Measurements from ENCODE around the gene TTC28.
"Not testable (repeated sequence)": the region's sequence is repeated elsewhere in the genome, so short reads cannot be mapped to it uniquely, and the experiment has no call there.

Gene TTC28

DNA sequence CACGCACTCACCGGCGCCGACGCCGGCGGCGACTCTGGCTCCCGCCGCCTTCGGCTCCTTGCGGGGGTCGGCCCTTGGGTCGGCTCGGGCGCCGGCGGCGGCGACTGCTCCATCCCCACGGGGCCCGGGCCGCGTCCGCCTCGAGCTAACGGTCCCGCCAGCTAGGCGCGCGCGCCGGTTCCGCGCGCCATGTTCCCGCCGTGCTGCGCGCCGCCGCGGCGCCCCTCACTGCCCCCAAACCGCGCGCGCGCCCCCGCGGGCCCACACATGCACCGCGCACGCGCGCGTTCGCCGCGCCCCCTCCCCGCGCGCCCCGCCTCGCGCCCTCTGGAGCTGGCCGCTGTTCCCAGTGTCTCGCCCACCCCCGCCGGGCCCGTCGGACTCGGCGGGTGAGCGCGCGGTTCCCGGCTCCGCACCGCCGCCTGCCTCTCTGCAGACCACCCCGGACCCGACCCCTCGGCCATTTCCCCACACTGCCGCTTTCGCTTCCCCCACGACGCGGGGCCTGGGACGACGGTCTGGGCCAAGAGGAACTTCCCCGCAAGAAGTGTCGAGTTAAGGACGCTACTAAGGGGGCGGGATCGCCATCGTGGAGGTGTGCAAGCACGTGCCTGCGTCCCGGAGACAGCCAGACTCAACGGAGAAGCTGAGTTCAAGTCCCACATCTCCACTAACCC, at the start of gene TTC28:
Gene TTC28 (minus strand): TSS at position 230 of the 677 bp plus-strand sequence. CDS start 117 bp downstream, at position 113.
- DNase-seq: peak; percentile 91

DNA sequence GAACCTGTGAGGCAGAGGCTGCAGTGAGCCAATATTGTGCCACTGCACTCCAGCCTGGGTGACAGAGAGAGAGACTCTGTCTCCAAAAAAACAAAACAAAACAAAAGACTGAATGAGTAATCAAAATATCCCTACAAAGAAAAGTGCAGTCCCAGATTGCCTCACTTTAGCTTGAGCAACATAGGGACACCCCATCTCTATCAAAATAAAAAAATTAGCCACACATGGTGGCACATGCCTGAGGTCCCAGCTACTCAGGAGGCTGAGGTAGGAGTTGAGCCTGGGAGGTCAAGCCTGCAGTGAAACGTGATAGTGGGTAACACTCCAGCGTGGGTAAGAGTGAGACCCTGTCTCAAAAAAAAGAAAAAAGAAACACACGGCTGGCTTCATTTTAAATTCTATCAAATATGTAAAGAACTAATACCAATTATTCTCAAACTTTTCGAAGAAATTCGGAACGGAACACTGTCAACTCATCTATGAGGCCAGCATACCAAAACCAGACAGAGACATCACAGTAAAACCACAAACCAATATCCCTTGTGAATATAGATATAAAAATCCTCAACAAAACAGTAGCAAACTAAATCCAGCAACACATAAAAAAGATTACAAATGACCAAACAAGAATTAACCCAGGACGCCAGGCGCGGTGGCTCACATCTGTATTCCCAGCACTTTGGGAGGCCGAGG, 49.1 kb upstream of the TTC28 start:
- no peak for DNase-seq

DNA sequence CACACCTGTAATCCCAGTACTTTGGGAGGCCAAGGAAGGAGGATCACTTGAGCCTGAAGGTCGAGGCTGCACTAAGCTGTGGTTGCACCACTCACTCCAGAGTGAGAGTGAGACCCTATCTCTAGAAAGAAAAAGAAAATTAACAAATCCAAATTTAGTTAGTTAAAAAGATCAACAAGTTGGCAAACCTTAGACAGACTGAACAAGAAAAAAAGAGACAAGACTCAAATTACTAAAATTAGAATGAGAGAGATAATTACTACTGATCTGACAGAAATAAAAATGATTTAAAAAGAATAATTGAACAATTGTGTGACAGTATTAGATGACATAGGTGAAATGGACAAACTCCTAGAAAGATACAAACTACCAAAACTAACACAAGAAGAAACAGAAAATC, 48.4 kb upstream of the TTC28 start:
- no peak for DNase-seq

- DNase-seq: no peak
Observed at GRCh38 chr22:28718044-28718443, 38.4 kb upstream of the TTC28 start.

DNA sequence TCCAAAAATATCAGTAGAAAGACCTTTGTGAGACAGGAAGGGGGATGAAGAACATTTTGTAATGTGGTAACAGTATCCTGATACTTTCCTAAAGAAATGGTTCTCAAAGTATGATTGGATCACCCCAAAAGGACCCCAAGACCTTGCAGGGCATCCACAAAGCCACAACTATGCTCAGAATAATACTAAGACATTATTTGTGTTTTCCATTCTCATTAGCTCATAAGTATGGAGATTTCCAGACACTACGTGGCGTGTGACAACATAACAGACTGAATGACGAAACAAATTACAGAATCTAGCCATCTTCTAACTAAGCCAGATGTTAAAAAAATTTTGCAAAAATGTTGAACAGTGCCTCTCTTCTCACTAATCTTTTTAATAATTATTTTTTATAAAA, 37.0 kb upstream of the TTC28 start:
- no peak for DNase-seq

GRCh38 chr22:28715611-28716010, 36.0 kb upstream of the TTC28 start:
- no peak for DNase-seq

- DNase-seq: no peak
Observed at GRCh38 chr22:28714043-28714628, 34.5 kb upstream of the TTC28 start.

GRCh38 chr22:28711820-28712777, 32.5 kb upstream of the TTC28 start:
- DNase-seq: no peak

GRCh38 chr22:28711341-28711740, 31.7 kb upstream of the TTC28 start:
- no peak for DNase-seq

- DNase-seq: no peak
Observed at GRCh38 chr22:28710576-28711191, 31.0 kb upstream of the TTC28 start.

DNA sequence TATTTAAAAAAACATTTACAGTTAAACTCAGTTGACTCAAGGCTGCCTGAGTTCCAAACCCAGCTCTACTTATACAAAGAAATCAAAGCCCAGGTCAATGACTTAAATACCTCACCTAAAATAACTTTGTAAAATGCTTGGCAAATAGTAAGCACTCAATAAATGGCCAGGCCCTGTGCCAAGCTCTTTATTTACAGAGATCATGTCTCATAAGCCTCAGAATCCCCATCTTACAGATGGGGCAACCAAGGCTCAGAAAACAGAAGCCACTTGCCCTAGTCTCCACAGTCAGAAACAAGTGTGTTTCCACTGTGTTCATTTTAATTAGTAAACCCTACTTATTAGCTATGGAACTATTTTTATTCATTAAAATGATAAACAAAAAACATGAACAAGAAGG, 30.5 kb upstream of the TTC28 start:
- DNase-seq: no peak

DNA sequence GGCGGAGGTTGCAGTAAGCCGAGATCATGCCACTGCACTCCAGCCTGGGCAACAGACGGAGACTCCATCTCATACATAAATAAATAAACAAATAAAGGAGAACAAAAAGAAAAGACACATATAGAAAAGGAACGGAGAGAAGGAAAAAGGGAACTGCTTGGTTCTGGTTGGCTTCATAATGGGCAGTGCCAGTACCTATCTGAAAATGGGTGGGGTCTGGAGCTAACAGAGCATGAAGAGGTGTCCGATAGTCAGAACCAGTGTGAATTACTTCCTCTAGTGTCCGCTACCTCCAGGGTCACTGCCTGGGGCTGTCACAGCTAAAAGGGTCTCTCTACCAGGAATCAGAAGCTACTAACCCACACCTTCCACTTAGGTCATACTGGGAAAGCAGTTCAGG, 27.2 kb upstream of the TTC28 start:
- no peak for DNase-seq

DNA sequence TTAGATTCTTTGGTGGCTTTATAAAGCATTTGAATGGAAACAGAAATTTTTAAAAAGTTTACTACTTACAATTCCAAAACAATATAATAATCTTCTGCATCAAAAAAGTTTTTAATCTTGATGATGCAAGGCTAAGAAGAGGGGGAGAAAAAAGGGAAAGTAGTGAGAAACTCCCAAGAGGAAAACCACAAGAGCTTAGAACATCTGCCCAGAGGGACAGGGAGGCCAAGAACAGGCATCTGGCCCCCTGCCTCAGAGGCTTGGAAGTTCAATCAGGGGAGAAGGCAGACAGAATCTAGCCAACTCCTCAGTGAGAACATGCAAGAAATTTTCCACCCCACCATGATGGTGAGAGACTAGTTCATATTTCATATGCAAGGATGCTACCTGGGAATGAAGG, 23.8 kb upstream of the TTC28 start:
- DNase-seq: no peak

DNA sequence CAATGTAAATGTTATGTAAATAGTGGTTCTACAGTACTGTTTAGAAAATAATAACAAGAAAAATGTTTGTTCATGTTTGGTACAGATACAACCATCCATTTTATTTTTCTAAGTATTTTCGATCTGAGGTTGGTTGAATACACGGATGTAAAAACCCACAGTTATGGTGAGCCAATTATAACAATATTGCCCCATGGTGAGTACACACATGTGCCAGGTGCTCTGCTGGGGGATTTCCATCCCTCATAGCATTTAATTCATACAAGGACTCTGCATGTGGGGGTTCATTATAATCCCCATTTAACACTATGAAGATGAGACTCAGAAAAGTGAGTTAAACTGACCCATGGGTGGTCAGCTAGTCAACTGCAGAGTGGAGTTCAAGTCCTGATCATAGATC, 23.3 kb upstream of the TTC28 start:
- DNase-seq: no peak

DNA sequence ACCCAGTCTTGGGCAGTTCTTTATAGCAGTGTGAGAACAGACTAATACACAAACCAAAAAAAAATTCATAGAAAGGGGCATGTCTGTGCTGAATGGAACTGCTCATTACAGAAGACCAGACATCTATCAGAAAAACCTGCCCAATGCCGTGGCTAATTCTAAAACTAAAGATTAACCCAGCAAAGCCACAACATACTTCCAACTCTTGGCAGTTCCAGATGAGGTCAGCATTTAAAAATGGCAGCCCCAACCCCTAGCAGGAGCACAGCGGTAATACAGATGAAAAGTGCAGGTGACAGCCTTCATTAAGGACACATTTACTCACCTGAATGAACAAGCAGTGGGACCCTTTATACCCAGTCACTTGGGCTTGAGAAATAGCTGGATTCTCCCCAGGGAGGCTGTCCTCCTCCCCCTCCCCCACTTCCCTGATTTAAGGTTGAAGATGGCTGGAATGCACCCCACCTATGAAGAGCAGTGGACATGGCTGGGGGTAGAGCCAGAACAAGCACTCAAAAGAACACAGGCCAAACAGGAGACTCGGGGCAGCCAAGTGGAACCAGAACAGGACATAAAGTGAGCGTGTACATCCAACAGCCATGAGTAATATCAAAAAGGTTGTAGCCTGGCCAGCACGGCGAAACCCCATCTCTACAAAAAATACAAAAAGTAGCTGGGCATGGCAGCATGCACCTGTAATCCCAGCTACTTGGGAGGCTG, 13.6 kb upstream of the TTC28 start:
- not testable (repeated sequence) for DNase-seq

- DNase-seq: not testable (repeated sequence)
Observed at GRCh38 chr22:28689796-28690195, 10.2 kb upstream of the TTC28 start.

DNA sequence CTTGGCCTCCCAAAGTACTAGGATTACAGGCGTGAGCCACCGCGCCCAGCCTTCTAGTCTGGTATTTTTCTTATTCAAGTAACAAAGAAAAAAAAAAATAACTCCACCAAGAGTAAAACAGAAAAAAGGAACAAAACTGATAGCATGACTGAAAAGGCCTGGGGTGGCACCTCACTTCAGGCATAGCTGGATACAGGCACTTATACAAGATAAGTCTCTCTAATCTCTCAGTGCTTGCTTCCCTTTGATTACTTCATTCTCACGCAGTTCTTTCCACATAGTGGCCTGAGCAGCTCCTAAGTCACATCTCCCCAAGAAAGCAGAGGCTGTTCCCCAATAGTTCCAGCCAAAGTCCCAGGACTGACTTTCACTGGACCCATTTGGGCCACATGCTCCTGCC, 3.3 kb upstream of the TTC28 start:
- DNase-seq: not testable (repeated sequence)

- DNase-seq: not testable (repeated sequence)
Observed at GRCh38 chr22:28680813-28681490, 1.3 kb upstream of the TTC28 start.

GRCh38 chr22:28678778-28679610, 646 bp downstream of the TTC28 start:
- peak; percentile 51 for DNase-seq

GRCh38 chr22:28678170-28678569, 1.5 kb downstream of the TTC28 start:
- not testable (repeated sequence) for DNase-seq
